A549 (cell line): ENCODE data around the gene CPB1. TPM values are rescaled to one million over a fixed set of nuclear protein-coding genes. Genes with fewer than 3 reads are reported as not detected.

Source experiments
- ATAC-seq, 2 experiments: fragments of 200-7000 bp in 1 of 2; fragments of >200 bp in 1 of 2; cut with Nextera tagmentation in 1 of 2; cut with Tn5 transposase in 1 of 2; 3 replicates each; pipeline versions ENCODE4 v1.8.0 to v1.9.1; 2018 to 2020; ENCODE audit warnings: mild to moderate bottlenecking in 1 of 2, moderate library complexity in 1 of 2
- CTCF ChIA-PET: fragments of 300-600 bp; sonication (Branson Sonifier 250); formaldehyde crosslinking; extraction: SDS; loops from one replicate; lab custom pipeline; 2021; ENCODE audit warnings: antibody characterized with exemption, inconsistent platforms; lab: Yijun Ruan, JAX
- POLR2A ChIA-PET: fragments of 350-600 bp; formaldehyde crosslinking; extraction: SDS; loops from one replicate; lab custom pipeline; 2021; ENCODE audit warnings: antibody characterized with exemption, inconsistent platforms; lab: Yijun Ruan, JAX
- DNase-seq, 2 experiments: peaks; one replicate each; pipeline versions ENCODE4 v3.0.0 to v3.0.0-alpha.2; 2011 to 2016; ENCODE audit warnings: low read depth in 1 of 2, low spot score in 1 of 2
- FAIRE-seq: peaks from 2 replicates; lab custom pipeline; 2011; peaks lifted over from hg19 to GRCh38; lab: Jason Lieb, UNC
- H3K27ac ChIP-seq, 2 experiments: fragments of >200 bp; sonication (Bioruptor Twin); formaldehyde crosslinking; 3 replicates each; pipeline ENCODE4 v1.5.1; 2016 to 2017
- H3K4me1 ChIP-seq: fragments of >200 bp; sonication (Bioruptor Twin); formaldehyde crosslinking; 3 replicates; pipeline ENCODE4 v1.6.1; 2016
- H3K4me2 ChIP-seq: fragments of >200 bp; sonication (Bioruptor Twin); formaldehyde crosslinking; 3 replicates; pipeline ENCODE4 v1.6.1; 2016
- H3K4me3 ChIP-seq: fragments of >200 bp; sonication (Bioruptor Twin); formaldehyde crosslinking; 3 replicates; pipeline ENCODE4 v1.5.1; 2016
- H3K9me3 ChIP-seq: fragments of >200 bp; sonication (Bioruptor Twin); formaldehyde crosslinking; 3 replicates; pipeline ENCODE4 v1.6.1; 2016
- BCL3 ChIP-seq: fragments of >200 bp; sonication (Bioruptor Twin); formaldehyde crosslinking; IDR thresholded peaks from 3 replicates; pipeline ENCODE4 v1.6.1; 2016
- CBX8 ChIP-seq: fragments of 200-600 bp; sonication (generic); IDR thresholded peaks from 2 replicates; pipeline ENCODE4 v1.6.1; 2016
- CEBPB ChIP-seq, 2 experiments: fragments of >200 bp in 1 of 2; sonication (Bioruptor Twin) in 1 of 2; formaldehyde crosslinking in 1 of 2; IDR thresholded peaks; 2 replicates each; pipeline ENCODE4 v1.6.1; 2012 to 2016
- CTCF ChIP-seq: fragments of >200 bp; sonication (Bioruptor Twin); formaldehyde crosslinking; IDR thresholded peaks from 3 replicates; pipeline ENCODE4 v1.5.1; 2016
- FOSB ChIP-seq: fragments of 250-450 bp; sonication (Bioruptor Pico); IDR thresholded peaks from 2 replicates; pipeline ENCODE4 v1.5.0; 2020; ENCODE audit warnings: mild to moderate bottlenecking, moderate library complexity
- GATA3 ChIP-seq: IDR thresholded peaks from 2 replicates; pipeline ENCODE4 v1.6.1; 2012; ENCODE audit warnings: borderline replicate concordance
- HDAC2 ChIP-seq: fragments of 200-600 bp; sonication (generic); IDR thresholded peaks from 2 replicates; pipeline ENCODE4 v1.6.1; 2016
- HMGXB4 ChIP-seq: fragments of 250-450 bp; sonication (Bioruptor Pico); IDR thresholded peaks from 2 replicates; pipeline ENCODE4 v1.5.0; 2021; ENCODE audit warnings: mild to moderate bottlenecking, moderate library complexity, borderline replicate concordance
- HOXB13 ChIP-seq: fragments of 250-450 bp; sonication (Bioruptor Pico); IDR thresholded peaks from 2 replicates; pipeline ENCODE4 v1.5.0; 2020; ENCODE audit warnings: low read depth, mild to moderate bottlenecking, moderate library complexity
- JUN ChIP-seq, 2 experiments: fragments of >200 bp; sonication (Bioruptor Twin); formaldehyde crosslinking; IDR thresholded peaks; 2 replicates in 1 of 2; 3 replicates in 1 of 2; pipeline ENCODE4 v1.6.1; 2016 to 2017
- JUNB ChIP-seq: fragments of >200 bp; sonication (Bioruptor Twin); formaldehyde crosslinking; IDR thresholded peaks from 2 replicates; pipeline ENCODE4 v1.6.1; 2016
- KDM1A ChIP-seq: fragments of 200-600 bp; sonication (generic); IDR thresholded peaks from 2 replicates; pipeline ENCODE4 v1.6.1; 2016; ENCODE audit warnings: low read depth, mild to moderate bottlenecking
- KDM5A ChIP-seq: fragments of 200-600 bp; sonication (generic); IDR thresholded peaks from 2 replicates; pipeline ENCODE4 v1.6.1; 2016; ENCODE audit warnings: antibody characterized with exemption, mild to moderate bottlenecking
- NFE2L2 ChIP-seq: fragments of 150-350 bp; conservative IDR thresholded peaks from 2 replicates; pipeline ENCODE4 v1.6.1; 2014; ENCODE audit warnings: low read length
- NPAS2 ChIP-seq: fragments of 250-450 bp; sonication (Bioruptor Pico); IDR thresholded peaks from 2 replicates; pipeline ENCODE4 v1.8.0; 2022; ENCODE audit warnings: mild to moderate bottlenecking, moderate library complexity, borderline replicate concordance
- PHF8 ChIP-seq: fragments of 200-600 bp; sonication (generic); IDR thresholded peaks from 2 replicates; pipeline ENCODE4 v1.6.1; 2016; ENCODE audit warnings: low read depth, mild to moderate bottlenecking, antibody characterized with exemption, moderate library complexity, borderline replicate concordance
- POLR2A ChIP-seq: IDR thresholded peaks from 2 replicates; pipeline ENCODE4 v1.6.1; 2012; ENCODE audit warnings: mild to moderate bottlenecking, low read length
- RAD21 ChIP-seq, 2 experiments: fragments of >200 bp in 1 of 2; sonication (Bioruptor Twin) in 1 of 2; formaldehyde crosslinking in 1 of 2; IDR thresholded peaks in 1 of 2; conservative IDR thresholded peaks in 1 of 2; 2 replicates in 1 of 2; 3 replicates in 1 of 2; pipeline ENCODE4 v1.6.1; 2012 to 2018; ENCODE audit warnings: inconsistent platforms in 1 of 2
- RARB ChIP-seq: fragments of 250-450 bp; sonication (Bioruptor Pico); IDR thresholded peaks from 2 replicates; pipeline ENCODE4 v1.8.0; 2021; ENCODE audit warnings: mild to moderate bottlenecking, moderate library complexity
- RCOR1 ChIP-seq: fragments of 150-350 bp; IDR thresholded peaks from 2 replicates; pipeline ENCODE4 v1.6.1; 2014; ENCODE audit warnings: antibody characterized with exemption, low read length, low read depth
- SREBF2 ChIP-seq: fragments of 450-650 bp; IDR thresholded peaks from 2 replicates; pipeline ENCODE4 v1.6.1; 2014; ENCODE audit warnings: mild to moderate bottlenecking, moderate library complexity
- ZC3H11A ChIP-seq: fragments of 450-650 bp; IDR thresholded peaks from 2 replicates; pipeline ENCODE4 v1.6.1; 2014; ENCODE audit warnings: antibody characterized with exemption, mild to moderate bottlenecking
- ZFP36 ChIP-seq: fragments of 450-650 bp; IDR thresholded peaks from 2 replicates; pipeline ENCODE4 v1.6.1; 2014; ENCODE audit warnings: borderline replicate concordance; ENCODE audit not compliant: partially characterized antibody
- ZNF302 ChIP-seq: fragments of 250-450 bp; sonication (Bioruptor Pico); IDR thresholded peaks from 2 replicates; pipeline ENCODE4 v1.9.0; 2021; ENCODE audit warnings: inconsistent platforms, mild to moderate bottlenecking, moderate library complexity
- WGBS: methylation state at CpG from one replicate; pipeline ENCODE4 v1.1.6; 2017; ENCODE audit errors: missing lambda C conversion rate; 5-methylcytosine and 5-hydroxymethylcytosine counted together
- polyA plus RNA-seq, 4 experiments: library from polyadenylated mRNA; depleted of rRNA in 3 of 4; stranded (reverse); fragments of >200 nt; fragmentation: RNase III in 1 of 4; extraction: RNeasy Plus Mini Kit Qiagen cat#74134 plus additional on column Dnase treatment in 1 of 4; gene quantifications; 2 replicates in 3 of 4; 3 replicates in 1 of 4; pipeline ENCODE4 v1.2.3, GENCODE V29; 2011 to 2017

Gene CPB1
- polyA plus RNA-seq, 2 of the 4 experiments (the other 2 are of a cell fraction): not detected

GRCh38 chr3:148792516-148792915 lies 35.1 kb upstream of the CPB1 start:
- no peak overlapping the region for H3K27ac ChIP-seq
- H3K4me2 ChIP-seq: no peak overlapping the region
- ChIA-PET CTCF (no interaction called here), POLR2A (no interaction called here)
- H3K4me3 ChIP-seq: no peak overlapping the region
- WGBS: 29% methylated on average over 1 of the region's 1 CpG
- TF ChIP-seq GATA3: no peak
- TF ChIP-seq NFE2L2: no peak
- TF ChIP-seq NPAS2 (CRISPR knock-in tag): no peak
- no peak for TF ChIP-seq CTCF
- no peak for TF ChIP-seq HMGXB4
- no peak for TF ChIP-seq PHF8
- no peak for TF ChIP-seq FOSB (CRISPR knock-in tag)
- TF ChIP-seq KDM5A: no peak
- TF ChIP-seq CEBPB (IDR thresholded peaks at IDR 0.05): no peak
- no peak for TF ChIP-seq ZC3H11A
- no peak for TF ChIP-seq KDM1A
- no peak for TF ChIP-seq JUNB
- TF ChIP-seq RARB (CRISPR knock-in tag): no peak
- no peak for TF ChIP-seq SREBF2
- no peak for TF ChIP-seq HOXB13 (CRISPR knock-in tag)
- TF ChIP-seq, all 56 proteins: peak for 0
- FAIRE-seq: no peak
- peaks cover 5% of the 10 kb centered on the region; the same call in 1 of the 3 replicates for H3K4me1 ChIP-seq
- no peaks in the 10 kb centered on the region for H3K9me3 ChIP-seq
- no peak for ATAC-seq
- DNase-seq: no peak

DNA sequence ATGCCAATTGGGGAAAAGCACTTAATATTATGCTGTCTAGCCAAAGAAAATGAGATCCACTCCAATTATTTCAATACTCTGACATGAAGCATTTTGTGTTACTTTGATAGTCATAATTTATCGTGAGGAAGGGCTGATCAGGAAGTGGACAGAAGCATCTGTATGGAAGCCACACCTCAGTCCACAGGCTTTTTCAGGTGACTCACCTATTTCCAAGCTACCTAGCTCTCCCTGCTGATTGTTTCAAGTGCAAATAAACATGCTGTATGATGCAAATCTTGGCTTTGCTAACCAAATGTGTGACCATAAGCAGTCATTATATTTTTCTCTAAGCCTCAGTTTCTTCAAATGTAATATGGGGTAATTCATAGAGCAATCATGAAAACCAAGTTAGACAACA lies 30.8 kb upstream of the CPB1 start:
- TF ChIP-seq HDAC2 (no peak), KDM1A (no peak)
- Histone ChIP-seq H3K4me2 (no peak overlapping the region), H3K4me3 (no peak overlapping the region), H3K9me3 (no peaks in the 10 kb centered on the region), H3K27ac (no peak overlapping the region), H3K4me1 (peaks cover 5% of the 10 kb centered on the region; the same call in 1 of the 3 replicates)
- ChIA-PET CTCF (no interaction called here), POLR2A (no interaction called here)
- ATAC-seq (no peak), FAIRE-seq (no peak), DNase-seq (peak in 1 of 2 experiments; percentile 4)
- 34% methylated on average over 1 of the region's 1 CpG for WGBS

DNA sequence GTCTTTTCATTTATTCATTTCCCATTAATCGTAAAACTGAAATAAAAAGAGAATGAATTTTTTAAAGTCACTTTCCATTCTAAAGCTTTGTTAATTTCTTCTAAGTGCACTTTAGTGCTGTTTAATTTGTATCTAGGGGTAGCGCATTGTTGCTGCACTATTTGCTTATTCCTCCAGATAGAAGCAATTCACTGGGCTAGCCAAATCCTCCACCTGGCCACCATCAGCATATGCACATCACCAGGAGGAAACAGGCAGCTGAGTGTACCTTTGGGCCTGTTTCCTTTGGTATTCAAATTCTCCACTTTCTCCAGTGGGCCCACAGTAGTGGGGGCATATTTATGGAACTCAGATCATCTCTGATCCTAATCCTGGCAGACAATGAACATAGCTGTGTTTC lies 29.8 kb upstream of the CPB1 start:
- H3K27ac ChIP-seq: no peak overlapping the region
- ChIA-PET CTCF (no interaction called here), POLR2A (no interaction called here)
- H3K9me3 ChIP-seq: no peaks in the 10 kb centered on the region
- TF ChIP-seq BCL3 (no peak), CEBPB (IDR thresholded peaks at IDR 0.05) (no peak), RAD21 (conservative IDR thresholded peaks at IDR 0.05 in 1 of 2, IDR thresholded peaks at IDR 0.05 in 1 of 2) (no peak), FOSB (CRISPR knock-in tag) (no peak), RCOR1 (no peak), GATA3 (no peak), CBX8 (no peak), KDM1A (no peak), SREBF2 (no peak), ZFP36 (no peak), JUN (IDR thresholded peaks at IDR 0.05) (no peak), POLR2A (no peak), ZNF302 (no peak)
- H3K4me1 ChIP-seq: peaks cover 5% of the 10 kb centered on the region; the same call in 1 of the 3 replicates
- no peak overlapping the region for H3K4me3 ChIP-seq
- ATAC-seq (no peak), DNase-seq (no peak), FAIRE-seq (no peak)
- no peak overlapping the region for H3K4me2 ChIP-seq
- 88% methylated on average over 2 of the region's 2 CpGs for WGBS
